ENCODE measurements around the gene RBM4B.

GRCh38 chr11:66646828-66647227, 30.9 kb downstream of the RBM4B start:
- TF ChIP-seq YY1 (IDR thresholded peaks at IDR 0.05; ENCODE audit: insufficient read depth, insufficient read length) (no peak), ZNF274 (IDR thresholded peaks at IDR 0.05; ENCODE audit: low read depth, low read length) (no peak), SUZ12 (IDR thresholded peaks at IDR 0.05; ENCODE audit: extremely low read depth, insufficient read depth, insufficient read length) (no peak)
